Measurements from ENCODE around the gene TECPR2. TPM values are rescaled to one million over a fixed set of nuclear protein-coding genes. Genes with fewer than 3 reads are reported as not detected.
"Not testable (repeated sequence)": the region's sequence is repeated elsewhere in the genome, so short reads cannot be mapped to it uniquely, and the experiment has no call there.

TECPR2 gene
- polyA plus RNA-seq, 2 donors = 3.3 to 3.8 TPM

DNA sequence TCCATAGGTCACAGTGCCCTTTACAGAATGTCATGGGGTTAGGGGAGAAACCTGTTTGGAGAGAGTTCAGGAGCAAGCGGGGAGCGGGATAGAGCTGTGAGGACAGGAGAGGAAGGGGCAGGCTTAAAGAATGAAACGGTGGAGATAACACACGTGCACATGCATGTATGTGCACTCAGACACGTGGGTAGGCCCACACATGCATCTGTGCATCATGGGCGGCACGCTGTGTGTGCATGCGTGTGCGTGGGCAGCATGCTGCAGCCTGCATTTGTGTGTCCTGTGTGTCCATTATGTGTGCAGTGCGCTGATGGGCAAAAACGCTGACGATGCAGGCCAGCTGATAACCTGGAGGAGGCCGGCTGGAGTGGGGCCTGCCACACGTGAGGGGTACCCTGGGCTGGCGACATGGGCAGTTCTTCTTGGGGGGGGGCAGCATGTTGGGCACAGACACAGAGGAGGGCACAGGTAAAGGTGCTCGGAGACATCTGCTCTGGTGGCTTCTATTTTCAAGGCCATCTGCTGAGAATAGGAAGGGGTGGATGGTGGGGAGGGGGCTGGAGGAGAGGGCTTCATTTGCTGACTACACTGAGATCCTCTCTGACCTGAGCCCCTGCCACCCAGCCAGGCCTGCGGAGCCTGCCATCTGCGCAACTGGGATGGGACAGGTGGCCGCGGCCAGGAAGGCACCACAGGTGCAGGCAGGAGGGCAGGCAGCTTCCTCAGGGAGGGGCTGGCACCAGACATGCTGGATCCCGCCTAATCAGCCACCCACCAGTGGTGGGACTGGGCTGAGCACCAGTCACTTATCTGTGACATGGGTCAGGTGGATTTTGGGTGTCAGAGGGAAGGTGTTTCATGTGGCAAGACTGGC, 151.4 kb downstream of the TECPR2 start:
- no peak overlapping the region for H3K4me3 ChIP-seq (ENCODE audit: low read depth in 1 of 2, low read length in 2 of 2)
- H3K27me3 ChIP-seq (ENCODE audit: control insufficient read depth in 1 of 2, insufficient read depth in 2 of 2, low read length in 2 of 2) = no peaks in the 10 kb centered on the region
- H3K4me1 ChIP-seq (ENCODE audit: control insufficient read depth in 2 of 2, insufficient read depth in 2 of 2, low read length in 1 of 2) = peaks cover 0 to 19% of the 10 kb centered on the region in 2 donors
- H3K9me3 ChIP-seq (ENCODE audit: control insufficient read depth in 2 of 2, insufficient read depth in 1 of 2, low read depth in 1 of 2, low read length in 1 of 2) = no peaks in the 10 kb centered on the region
- H3K27ac ChIP-seq (ENCODE audit: low read depth in 2 of 2, low read length in 1 of 2) = no peak overlapping the region
- 86 to 87% methylated on average over 21 of the region's 21 CpGs for WGBS, 2 donors
- no peaks in the 10 kb centered on the region for H3K36me3 ChIP-seq (ENCODE audit: control insufficient read depth in 2 of 2, insufficient read depth in 2 of 2, low read length in 1 of 2)

DNA sequence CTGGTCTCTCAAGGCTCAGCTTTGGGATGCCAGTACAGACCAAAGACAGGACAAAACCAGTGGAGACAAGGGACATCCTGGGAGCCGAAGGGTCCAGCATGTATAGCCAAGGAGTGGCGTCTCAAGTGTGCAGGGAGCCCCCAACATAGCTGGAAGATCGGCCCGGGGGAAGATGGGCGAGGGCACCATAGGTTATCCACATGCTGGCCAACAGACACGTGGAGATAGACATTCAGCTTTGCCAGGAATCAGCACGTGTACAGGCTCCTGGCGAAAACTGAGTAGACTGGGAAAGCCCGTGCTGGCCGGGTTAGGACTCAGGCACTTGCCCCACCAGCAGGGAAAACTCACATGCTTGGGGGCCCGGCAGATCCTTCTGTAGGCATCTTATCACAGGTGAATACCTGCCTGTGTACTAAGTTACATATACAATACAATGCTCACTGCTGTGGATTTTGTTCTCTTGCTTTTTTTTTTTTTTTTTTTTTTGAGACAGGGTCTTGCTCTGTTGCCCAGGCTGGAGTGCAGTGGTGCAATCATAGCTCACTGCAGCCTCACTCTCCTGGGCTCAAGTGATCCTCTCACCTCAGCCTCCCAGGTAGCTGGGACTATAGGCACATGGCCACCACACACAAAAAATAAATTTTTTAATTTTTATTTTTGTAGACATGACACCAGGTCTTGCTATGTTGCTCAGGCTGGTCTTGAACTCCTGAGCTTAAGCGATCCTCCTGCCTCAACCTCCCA, 152.4 kb downstream of the TECPR2 start:
- Histone ChIP-seq H3K9me3 (ENCODE audit: control insufficient read depth in 2 of 2, insufficient read depth in 1 of 2, low read depth in 1 of 2, low read length in 1 of 2) (no peaks in the 10 kb centered on the region), H3K4me1 (ENCODE audit: control insufficient read depth in 2 of 2, insufficient read depth in 2 of 2, low read length in 1 of 2) (peaks cover 0 to 16% of the 10 kb centered on the region in 2 donors), H3K4me3 (ENCODE audit: low read depth in 1 of 2, low read length in 2 of 2) (no peak overlapping the region), H3K27ac (ENCODE audit: low read depth in 2 of 2, low read length in 1 of 2) (no peak overlapping the region), H3K36me3 (ENCODE audit: control insufficient read depth in 2 of 2, insufficient read depth in 2 of 2, low read length in 1 of 2) (no peaks in the 10 kb centered on the region), H3K27me3 (ENCODE audit: control insufficient read depth in 1 of 2, insufficient read depth in 2 of 2, low read length in 2 of 2) (no peaks in the 10 kb centered on the region)
- 87 to 88% methylated on average over 12 of the region's 12 CpGs for WGBS, 2 donors

DNA sequence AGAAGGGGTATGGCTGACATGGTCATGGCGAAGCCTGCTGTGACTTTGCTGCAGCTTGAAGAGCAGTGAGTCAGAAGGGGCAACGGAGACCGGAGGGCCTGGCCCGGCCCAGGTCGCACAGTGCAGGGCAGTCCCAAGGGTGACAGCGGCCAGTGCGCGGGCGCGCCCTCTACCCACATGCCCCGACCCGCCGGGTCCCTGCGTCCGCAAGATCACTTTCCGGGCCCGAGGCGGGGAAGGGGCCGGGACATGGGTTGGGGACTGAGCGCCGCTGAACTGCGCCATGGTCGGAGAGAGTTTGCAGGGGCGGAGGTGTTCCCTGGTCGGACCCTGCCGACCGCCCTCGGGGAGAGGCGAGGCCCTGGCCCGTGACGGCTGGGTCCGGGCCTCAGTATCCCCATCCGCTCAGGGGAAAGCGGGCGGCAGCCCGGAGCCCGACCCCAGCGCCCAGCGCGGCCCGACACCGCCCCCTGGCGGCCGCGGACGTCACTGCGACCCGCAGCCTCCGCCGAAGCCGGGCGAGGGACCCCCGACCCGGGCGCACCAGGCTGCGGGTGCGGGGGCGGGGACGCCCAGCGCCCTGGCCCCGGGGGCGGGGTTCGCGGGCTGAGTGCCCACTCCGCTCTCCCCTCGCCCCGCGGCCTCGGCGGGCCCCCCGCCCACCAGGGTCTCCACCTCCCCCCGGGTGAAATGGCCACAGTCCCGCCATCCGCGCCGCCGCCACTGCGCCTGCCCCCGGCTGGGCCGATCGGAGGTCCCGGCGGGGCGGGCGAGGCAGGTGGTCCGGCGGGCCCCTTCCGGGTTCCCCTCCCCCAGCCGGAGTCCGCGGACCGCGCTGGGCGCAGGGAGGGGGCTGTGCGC, 154.0 kb downstream of the TECPR2 start:
- H3K9me3 ChIP-seq (ENCODE audit: control insufficient read depth in 2 of 2, insufficient read depth in 1 of 2, low read depth in 1 of 2, low read length in 1 of 2) = no peaks in the 10 kb centered on the region
- H3K27me3 ChIP-seq (ENCODE audit: control insufficient read depth in 1 of 2, insufficient read depth in 2 of 2, low read length in 2 of 2) = no peaks in the 10 kb centered on the region
- H3K36me3 ChIP-seq (ENCODE audit: control insufficient read depth in 2 of 2, insufficient read depth in 2 of 2, low read length in 1 of 2) = no peaks in the 10 kb centered on the region
- 1% methylated on average over 53 to 95 of the region's 95 CpGs for WGBS, 2 donors
- H3K27ac ChIP-seq (ENCODE audit: low read depth in 2 of 2, low read length in 1 of 2) = peak overlapping the region in 1 of 2 donors; percentile 42
- peak overlapping the region; percentile 62 to 77 for H3K4me3 ChIP-seq (ENCODE audit: low read depth in 1 of 2, low read length in 2 of 2)
- peaks cover 0 to 2% of the 10 kb centered on the region in 2 donors for H3K4me1 ChIP-seq (ENCODE audit: control insufficient read depth in 2 of 2, insufficient read depth in 2 of 2, low read length in 1 of 2)

DNA sequence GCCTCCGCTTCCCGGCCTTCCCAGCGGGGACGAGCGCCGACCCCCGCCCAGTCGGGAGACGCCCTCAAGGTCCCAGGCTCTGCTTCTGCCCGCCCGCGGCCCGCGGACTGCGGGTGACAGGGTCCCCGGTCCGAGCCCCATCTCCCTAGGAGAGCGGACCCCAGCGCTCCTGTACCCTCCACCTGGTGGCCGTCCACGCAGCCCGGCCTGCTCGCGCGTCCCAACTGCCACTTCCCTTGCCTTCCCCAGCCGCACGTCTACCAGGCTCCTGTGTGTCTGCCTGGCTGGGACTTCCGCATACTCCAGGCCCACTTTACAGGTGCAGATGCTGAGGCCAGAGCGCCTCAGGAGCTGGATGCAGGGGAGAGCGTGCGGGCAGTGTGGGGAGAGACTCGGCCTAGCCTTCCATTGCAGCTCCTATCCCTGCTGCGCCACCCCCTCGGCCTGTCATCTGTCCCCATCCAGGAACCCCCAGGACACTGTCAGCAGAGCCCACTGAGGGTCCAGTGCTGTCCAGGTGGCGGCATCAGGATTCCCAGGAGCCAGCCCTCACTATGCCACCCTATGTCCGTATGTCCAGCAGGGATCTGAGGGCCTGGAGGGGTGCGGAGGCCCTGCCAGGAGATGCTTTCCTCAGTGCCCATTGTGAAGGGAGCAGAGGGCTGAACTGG, 154.8 kb downstream of the TECPR2 start:
- 30 to 34% methylated on average over 28 to 37 of the region's 37 CpGs for WGBS, 2 donors
- Histone ChIP-seq H3K27ac (ENCODE audit: low read depth in 2 of 2, low read length in 1 of 2) (peak overlapping the region in 1 of 2 donors; percentile 42), H3K4me1 (ENCODE audit: control insufficient read depth in 2 of 2, insufficient read depth in 2 of 2, low read length in 1 of 2) (peaks cover 0 to 2% of the 10 kb centered on the region in 2 donors)

DNA sequence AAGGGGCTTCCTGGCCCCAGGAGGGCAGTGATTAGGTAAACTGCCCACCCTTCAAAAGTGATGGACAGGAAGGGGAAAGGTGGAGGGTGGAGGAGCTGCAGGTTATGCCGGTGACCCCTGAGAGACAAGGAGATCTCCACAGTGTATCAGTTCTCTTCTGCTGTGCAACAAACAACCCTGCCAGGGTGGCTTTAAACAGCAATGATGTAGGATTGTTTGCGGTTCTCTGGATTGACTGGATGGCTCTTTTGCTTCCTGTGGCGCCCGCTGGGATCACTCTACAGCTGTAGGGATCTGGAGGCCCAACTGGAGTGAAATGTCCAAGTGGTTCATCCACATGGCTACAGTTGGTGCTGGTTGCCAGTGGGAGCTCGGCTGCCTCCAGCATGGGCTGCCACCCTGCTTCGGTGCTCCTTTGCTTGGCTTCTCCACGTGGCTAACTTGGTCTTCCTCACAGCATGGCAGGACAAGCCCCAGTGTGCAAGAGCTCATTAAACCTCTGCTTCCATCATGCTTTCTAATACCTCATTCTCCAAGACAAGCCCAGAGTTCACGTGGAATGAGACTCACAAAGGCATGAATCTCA, 155.4 kb downstream of the TECPR2 start:
- Histone ChIP-seq H3K27ac (ENCODE audit: low read depth in 2 of 2, low read length in 1 of 2) (no peak overlapping the region), H3K36me3 (ENCODE audit: control insufficient read depth in 2 of 2, insufficient read depth in 2 of 2, low read length in 1 of 2) (no peaks in the 10 kb centered on the region), H3K4me1 (ENCODE audit: control insufficient read depth in 2 of 2, insufficient read depth in 2 of 2, low read length in 1 of 2) (peaks cover 0 to 2% of the 10 kb centered on the region in 2 donors), H3K4me3 (ENCODE audit: low read depth in 1 of 2, low read length in 2 of 2) (no peak overlapping the region), H3K27me3 (ENCODE audit: control insufficient read depth in 1 of 2, insufficient read depth in 2 of 2, low read length in 2 of 2) (no peaks in the 10 kb centered on the region), H3K9me3 (ENCODE audit: control insufficient read depth in 2 of 2, insufficient read depth in 1 of 2, low read depth in 1 of 2, low read length in 1 of 2) (no peaks in the 10 kb centered on the region)
- WGBS, 2 donors = 86 to 96% methylated on average over 8 of the region's 8 CpGs

More for the DNA sequence above, 154.8 kb downstream of the TECPR2 start:
- no peaks in the 10 kb centered on the region for H3K27me3 ChIP-seq (ENCODE audit: control insufficient read depth in 1 of 2, insufficient read depth in 2 of 2, low read length in 2 of 2)
- peak overlapping the region; percentile 62 to 77 for H3K4me3 ChIP-seq (ENCODE audit: low read depth in 1 of 2, low read length in 2 of 2)
- no peaks in the 10 kb centered on the region for H3K9me3 ChIP-seq (ENCODE audit: control insufficient read depth in 2 of 2, insufficient read depth in 1 of 2, low read depth in 1 of 2, low read length in 1 of 2)
- H3K36me3 ChIP-seq (ENCODE audit: control insufficient read depth in 2 of 2, insufficient read depth in 2 of 2, low read length in 1 of 2) = no peaks in the 10 kb centered on the region

DNA sequence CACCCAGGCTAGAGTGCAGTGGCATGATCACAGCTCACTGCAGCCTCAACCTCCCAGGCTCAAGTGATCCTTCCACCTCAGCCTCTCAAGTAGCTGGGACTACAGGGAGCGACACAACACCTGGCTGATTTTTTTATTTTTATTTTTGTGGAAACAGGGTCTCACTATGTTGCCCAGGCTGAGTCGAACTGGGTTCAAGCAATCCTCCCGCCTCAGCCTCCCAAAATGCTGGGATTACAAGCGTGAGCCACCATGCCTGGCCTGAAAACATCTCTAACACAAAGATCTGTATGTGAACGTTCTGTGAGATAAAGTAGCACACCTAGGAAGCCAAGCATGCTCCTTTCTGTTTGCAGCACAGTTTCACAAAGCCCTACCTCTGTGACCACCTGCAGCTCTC, 157.0 kb downstream of the TECPR2 start:
- H3K9me3 ChIP-seq (ENCODE audit: control insufficient read depth in 2 of 2, insufficient read depth in 1 of 2, low read depth in 1 of 2, low read length in 1 of 2); H3K27me3 ChIP-seq (ENCODE audit: control insufficient read depth in 1 of 2, insufficient read depth in 2 of 2, low read length in 2 of 2); H3K36me3 ChIP-seq (ENCODE audit: control insufficient read depth in 2 of 2, insufficient read depth in 2 of 2, low read length in 1 of 2); H3K27ac ChIP-seq (ENCODE audit: low read depth in 2 of 2, low read length in 1 of 2); H3K4me3 ChIP-seq (ENCODE audit: low read depth in 1 of 2, low read length in 2 of 2); H3K4me1 ChIP-seq (ENCODE audit: control insufficient read depth in 2 of 2, insufficient read depth in 2 of 2, low read length in 1 of 2): not testable (repeated sequence)
- WGBS, 2 donors = 86 to 90% methylated on average over 5 of the region's 5 CpGs

DNA sequence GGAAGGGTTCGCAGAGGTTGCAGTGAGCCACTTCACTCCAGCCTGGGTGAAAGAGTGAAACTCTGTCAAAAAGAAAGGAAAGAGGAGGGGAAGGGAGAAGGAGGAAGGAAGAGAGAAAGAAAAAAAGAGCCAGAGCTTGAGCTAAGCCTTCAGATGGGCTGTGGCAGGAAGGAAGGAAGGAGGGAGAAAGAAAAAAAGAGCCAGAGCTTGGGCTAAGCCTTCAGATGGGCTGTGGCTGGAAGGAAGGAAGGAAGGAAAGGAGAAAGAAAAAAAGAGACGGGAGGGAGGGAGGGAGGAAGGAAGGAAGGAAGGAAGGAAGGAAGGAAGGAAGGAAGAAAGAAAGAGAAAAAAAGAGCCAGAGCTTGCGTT, 160.4 kb downstream of the TECPR2 start:
- Histone ChIP-seq H3K4me3 (ENCODE audit: low read depth in 1 of 2, low read length in 2 of 2) (no peak overlapping the region), H3K27me3 (ENCODE audit: control insufficient read depth in 1 of 2, insufficient read depth in 2 of 2, low read length in 2 of 2) (no peaks in the 10 kb centered on the region), H3K36me3 (ENCODE audit: control insufficient read depth in 2 of 2, insufficient read depth in 2 of 2, low read length in 1 of 2) (no peaks in the 10 kb centered on the region), H3K9me3 (ENCODE audit: control insufficient read depth in 2 of 2, insufficient read depth in 1 of 2, low read depth in 1 of 2, low read length in 1 of 2) (no peaks in the 10 kb centered on the region), H3K27ac (ENCODE audit: low read depth in 2 of 2, low read length in 1 of 2) (no peak overlapping the region), H3K4me1 (ENCODE audit: control insufficient read depth in 2 of 2, insufficient read depth in 2 of 2, low read length in 1 of 2) (peaks cover 0 to 9% of the 10 kb centered on the region in 2 donors)
- 61 to 63% methylated on average over 3 of the region's 3 CpGs for WGBS, 2 donors

DNA sequence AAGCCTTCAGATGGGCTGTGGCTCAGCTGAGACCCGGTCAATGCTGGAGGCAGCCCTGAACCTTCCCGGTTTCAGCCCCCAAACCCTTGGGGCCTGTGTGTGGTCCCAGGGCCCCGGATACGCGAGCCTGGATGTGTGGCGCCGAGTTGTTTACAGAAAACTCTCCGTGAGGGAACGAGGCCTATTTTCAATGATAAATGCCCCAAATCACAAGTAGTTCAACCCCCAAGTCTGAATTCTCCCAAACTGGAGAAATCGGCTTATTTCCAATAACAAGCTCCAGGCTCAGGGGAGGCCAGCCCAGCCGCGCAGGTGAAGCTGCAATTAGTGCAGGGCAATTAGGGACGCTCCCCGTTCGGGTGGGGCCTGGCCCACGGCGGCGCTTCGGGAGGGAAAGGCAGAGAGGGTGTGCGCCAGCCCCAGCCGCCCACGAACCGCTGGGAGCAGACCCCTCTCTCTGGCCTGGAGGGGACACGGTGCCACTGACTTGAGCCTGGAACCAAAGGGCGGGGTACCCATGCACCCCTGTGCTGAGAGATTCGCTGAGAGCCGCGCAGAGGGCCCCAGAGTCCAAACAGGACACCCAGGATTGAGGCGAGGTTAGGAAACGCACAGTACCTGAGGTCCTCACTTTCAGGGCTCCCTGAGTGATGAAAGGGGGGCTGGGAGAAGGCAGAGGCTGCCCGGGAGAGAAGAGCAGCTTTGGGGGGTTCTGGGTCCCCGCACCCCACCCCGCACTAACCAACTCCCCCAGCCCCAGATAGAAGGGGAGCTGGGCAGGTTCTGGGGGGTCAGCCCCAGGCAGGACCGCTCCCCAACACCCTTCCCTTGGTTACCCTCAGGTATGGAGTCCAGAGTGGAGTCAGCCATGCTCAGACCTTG, 161.1 kb downstream of the TECPR2 start:
- Histone ChIP-seq H3K27ac (ENCODE audit: low read depth in 2 of 2, low read length in 1 of 2) (peak overlapping the region; percentile 98 to 99), H3K4me3 (ENCODE audit: low read depth in 1 of 2, low read length in 2 of 2) (peak overlapping the region; percentile 25 to 53), H3K36me3 (ENCODE audit: control insufficient read depth in 2 of 2, insufficient read depth in 2 of 2, low read length in 1 of 2) (no peaks in the 10 kb centered on the region), H3K27me3 (ENCODE audit: control insufficient read depth in 1 of 2, insufficient read depth in 2 of 2, low read length in 2 of 2) (no peaks in the 10 kb centered on the region), H3K9me3 (ENCODE audit: control insufficient read depth in 2 of 2, insufficient read depth in 1 of 2, low read depth in 1 of 2, low read length in 1 of 2) (no peaks in the 10 kb centered on the region), H3K4me1 (ENCODE audit: control insufficient read depth in 2 of 2, insufficient read depth in 2 of 2, low read length in 1 of 2) (peaks cover 0 to 9% of the 10 kb centered on the region in 2 donors)
- 35 to 42% methylated on average over 34 of the region's 34 CpGs for WGBS, 2 donors
